ENCODE data around the gene MYO1B.

The MYO1B gene

GRCh38 chr2:191228333-191228732 lies 16.9 kb upstream of the MYO1B start:
- DNase-seq: no peak

- peak; percentile 72 for DNase-seq
These were observed 16.3 kb upstream of the MYO1B start for GRCh38 chr2:191228861-191229260.

GRCh38 chr2:191230174-191230573 lies 15.0 kb upstream of the MYO1B start:
- no peak for DNase-seq

DNA sequence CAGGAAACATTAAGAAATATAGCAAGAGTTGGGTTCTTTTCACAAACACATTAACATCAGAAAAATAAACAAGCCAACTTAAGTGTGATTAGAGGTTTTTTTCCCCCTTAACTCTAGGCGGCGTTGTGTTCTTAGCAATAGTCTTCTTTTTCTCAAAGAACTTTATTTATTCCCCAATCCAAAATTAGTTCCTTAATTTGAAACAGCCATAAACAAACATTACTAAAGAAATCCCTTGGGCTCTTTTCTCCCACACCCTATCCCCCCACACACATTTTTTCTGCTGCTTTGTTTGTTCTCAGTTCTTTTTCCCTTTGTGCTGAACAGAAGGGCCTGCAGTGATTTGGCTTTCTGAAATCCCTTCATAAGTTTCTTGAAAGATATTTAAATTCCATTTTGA lies 13.2 kb upstream of the MYO1B start:
- no peak for DNase-seq

GRCh38 chr2:191233533-191233932 lies 11.7 kb upstream of the MYO1B start:
- DNase-seq: no peak

- no peak for DNase-seq
These were observed 10.8 kb upstream of the MYO1B start for GRCh38 chr2:191234376-191234775.

GRCh38 chr2:191240871-191241270 lies 4.3 kb upstream of the MYO1B start:
- DNase-seq: no peak

DNA sequence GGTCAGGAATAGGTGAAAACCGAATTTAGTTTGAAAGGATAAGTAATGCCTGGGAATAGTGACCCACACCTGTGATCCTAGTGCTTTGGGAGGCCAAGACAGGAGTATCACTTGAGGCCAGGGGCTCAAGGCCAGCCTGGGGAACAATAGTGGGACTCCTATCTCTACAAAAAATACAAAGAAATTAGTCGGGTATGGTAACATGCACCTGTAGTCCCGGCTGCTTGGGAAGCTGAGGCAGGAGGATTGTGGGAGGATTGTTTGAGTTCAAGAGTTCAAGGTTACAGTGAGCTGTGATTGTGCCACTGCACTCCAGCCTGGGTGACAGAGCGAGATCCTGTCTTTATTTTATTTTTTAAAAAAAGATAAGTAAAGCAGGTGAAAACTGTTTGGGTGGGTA lies 3.8 kb upstream of the MYO1B start:
- DNase-seq: no peak

DNA sequence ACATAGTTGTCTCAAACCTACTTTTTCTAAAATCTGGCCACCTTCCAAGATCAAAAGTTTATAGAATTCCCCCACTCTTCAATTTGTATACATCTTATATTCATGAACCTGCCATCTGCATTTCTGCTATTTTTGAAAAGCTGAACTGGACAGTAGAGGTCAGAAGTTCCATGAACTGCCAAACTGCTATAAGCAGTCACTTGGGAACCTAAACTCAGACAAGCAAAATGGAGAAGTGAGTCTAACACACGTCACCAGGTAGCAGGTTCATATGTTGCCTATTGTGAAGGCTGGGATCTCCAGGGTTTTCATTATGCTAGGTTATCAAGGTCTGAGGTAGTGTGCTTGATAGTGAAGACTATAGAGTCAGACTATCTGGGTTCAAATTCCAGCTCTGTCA lies 2.0 kb upstream of the MYO1B start:
- DNase-seq: no peak

DNA sequence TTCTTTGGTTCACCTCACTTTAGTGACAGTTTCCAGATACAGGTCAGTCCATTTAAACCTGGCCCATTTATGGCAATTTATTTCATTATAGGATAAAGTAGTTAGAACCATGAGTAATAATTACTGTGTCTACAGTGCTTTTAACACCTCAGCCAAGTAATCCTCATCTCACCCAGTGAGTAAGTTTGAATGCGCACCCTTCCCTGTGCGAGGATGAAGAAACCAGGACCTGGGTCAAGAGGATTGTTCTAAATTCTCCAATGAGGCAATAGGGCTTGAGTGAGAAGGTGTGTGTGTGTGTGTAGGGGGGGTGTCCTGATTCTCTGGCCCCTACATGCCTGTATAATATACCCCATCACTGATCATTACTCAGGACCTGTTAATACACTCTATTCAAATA lies 854 bp upstream of the MYO1B start:
- no peak for DNase-seq

DNA sequence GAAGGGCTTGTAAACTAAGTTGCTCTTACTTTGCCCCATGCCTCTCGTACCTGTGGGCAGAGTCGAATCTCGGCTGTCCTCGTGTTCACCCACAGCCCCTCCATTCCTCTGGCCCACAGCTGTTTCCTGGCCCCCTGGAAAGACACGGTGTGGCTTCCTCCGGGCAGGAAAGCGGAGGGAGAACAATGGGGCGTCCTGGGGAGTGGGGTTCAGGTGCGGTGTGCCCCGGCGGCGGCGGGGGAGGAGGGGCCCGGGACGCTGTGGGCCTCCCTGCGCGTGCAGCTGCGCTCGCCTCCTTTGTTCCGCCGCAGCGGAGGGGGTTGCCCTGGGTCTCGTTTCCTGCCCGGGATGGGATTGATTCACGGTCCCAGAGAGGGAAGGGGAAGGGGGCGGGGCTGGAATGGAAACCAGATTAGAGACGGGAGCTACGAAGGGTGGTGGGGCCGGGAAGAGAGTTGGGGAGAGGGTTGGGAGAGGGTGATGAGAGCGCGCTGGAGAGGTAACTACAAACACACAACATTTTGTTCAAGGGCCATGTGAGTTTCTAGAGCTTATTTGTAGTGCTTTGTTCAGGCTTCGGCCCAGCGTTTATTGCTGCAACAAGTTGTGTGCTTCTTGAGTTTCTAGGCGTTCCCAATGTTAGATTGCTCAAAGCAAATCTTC lies 796 bp downstream of the MYO1B start:
- DNase-seq: peak; percentile 26

GRCh38 chr2:191246820-191247380 lies 1.7 kb downstream of the MYO1B start:
- DNase-seq: no peak

GRCh38 chr2:191247381-191248057 lies 2.3 kb downstream of the MYO1B start:
- DNase-seq: peak; percentile 4

- DNase-seq: no peak
These were observed 4.1 kb downstream of the MYO1B start for GRCh38 chr2:191249156-191249813.

DNA sequence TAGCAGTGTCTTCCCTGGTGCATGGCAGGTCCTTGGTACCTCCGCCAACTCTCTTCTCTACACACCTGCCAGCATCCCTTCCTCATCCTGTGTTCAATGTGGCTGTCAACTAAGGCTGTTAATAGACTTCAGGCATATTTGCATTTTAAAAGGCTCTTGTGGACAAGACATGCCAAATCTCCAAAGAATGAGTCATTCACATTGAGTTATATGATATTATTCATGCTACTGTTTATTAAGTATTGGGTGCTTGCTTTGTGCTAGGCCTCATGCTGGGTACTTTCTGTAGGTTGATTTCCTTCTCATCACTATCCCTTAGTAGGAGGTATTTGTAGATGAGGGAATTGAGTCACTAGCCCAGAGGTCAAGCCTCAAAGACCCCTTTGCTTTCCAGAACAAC lies 5.2 kb downstream of the MYO1B start:
- no peak for DNase-seq

GRCh38 chr2:191250986-191251385 lies 5.8 kb downstream of the MYO1B start:
- DNase-seq: no peak

- DNase-seq: no peak
These were observed 7.5 kb downstream of the MYO1B start for GRCh38 chr2:191252699-191253098.

DNA sequence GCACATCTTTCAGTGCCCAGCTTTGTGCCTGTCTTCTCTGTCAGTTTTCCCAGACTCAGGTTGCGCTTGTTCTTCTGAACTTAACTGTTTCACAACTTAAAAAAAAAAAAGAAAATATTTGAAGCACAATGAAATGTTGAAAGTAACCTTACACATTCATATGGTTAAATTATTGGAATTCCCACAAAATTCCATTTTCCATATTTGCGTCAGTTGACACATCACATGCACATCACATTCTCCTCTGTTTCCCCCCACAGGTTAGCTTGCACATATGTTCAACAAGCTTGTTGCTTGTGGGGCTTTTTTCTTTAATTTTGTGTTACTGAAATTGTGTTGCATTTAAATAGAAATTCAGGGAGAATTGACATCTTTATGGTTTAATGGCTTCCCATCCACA lies 8.3 kb downstream of the MYO1B start:
- no peak for DNase-seq

DNA sequence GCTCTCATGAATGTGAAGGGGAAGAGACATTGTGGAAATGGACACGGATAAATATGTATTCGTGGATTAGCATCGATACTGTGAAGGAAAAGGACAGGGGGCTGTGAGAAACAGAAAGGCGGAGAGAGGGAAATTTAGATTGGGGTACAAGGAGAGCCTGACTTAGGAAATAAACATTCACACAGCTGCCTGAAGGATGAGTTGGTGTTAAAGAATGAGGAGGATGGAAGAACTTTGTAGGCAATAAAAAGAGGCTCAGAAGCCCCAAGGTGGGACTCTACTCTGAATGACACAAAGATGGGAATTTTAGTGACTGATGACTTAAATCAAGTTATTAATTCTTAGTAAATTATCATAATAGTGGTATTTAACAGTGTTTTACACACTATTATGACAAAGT lies 10.1 kb downstream of the MYO1B start:
- DNase-seq: no peak

DNA sequence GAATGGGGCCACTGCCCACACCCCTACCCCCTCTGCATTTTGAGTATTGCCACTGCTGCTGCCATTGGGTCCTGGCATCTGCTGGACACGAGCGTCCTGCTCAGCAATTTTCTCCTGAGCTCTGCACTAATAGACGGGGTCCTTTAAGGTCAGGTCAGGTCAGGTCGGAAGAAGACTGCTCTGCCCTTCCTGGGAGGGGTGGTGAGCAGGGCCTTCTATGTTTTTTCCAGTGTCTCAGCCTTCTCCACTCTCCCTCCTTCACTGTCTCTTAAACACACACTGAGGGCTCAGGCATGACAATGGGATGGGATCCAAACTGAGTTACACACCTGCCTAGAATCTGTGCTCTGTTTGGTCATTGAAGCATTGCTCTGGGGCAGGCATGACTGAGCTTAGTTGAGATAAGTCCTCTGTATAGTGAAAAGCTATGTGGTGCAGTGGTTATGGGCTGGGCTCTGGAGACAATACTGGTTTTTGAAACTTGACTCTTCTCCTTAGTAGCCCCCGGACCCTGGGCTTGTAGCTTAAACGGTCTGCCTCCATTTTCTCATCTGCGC lies 10.6 kb downstream of the MYO1B start:
- no peak for DNase-seq

DNA sequence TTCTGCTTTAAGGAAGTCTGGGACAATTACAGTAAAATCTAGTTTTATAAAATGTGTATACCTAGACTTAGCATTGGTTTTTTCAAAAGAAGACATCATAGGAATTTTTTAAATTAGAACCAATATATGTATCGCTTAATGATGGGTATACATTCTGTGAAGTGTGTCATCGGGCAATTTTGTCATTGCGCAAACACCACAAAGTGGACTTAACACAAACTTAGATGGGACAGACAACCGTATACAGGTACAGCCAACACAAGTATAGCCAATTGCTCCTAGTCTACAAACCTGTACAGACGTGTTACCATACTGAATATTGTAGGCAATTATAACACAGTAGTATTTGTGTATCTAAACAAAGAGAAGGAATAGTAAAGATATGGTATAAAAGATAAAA lies 12.7 kb downstream of the MYO1B start:
- DNase-seq: no peak

DNA sequence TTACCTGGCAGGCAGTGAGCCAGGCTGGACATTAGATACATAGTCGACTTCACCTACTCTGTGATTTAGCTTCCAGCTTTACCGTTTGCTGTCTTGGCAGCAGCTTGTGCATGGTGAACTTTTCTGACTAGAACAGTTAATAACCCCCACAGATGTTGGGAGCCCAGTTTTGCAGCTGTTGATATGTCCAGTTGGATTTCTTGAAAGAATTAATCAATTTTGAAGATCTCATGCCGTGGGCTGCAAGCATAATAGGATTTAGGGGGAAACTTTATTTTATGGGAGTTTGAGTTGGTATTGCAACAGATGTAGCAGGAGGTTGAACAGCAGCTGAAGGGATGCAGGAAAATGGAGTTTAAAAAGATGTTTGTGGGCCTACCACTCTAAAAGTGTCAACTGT lies 13.8 kb downstream of the MYO1B start:
- DNase-seq: no peak

- no peak for DNase-seq
These were observed 17.2 kb downstream of the MYO1B start for GRCh38 chr2:191262436-191262835.

GRCh38 chr2:191263050-191263449 lies 17.8 kb downstream of the MYO1B start:
- no peak for DNase-seq

All from NCI-H446 treated with DMSO at 0.1 percent for 48 hours (cell line).